ENCODE measurements around the gene ENTREP1.
"Not testable (repeated sequence)": the region's sequence is repeated elsewhere in the genome, so short reads cannot be mapped to it uniquely, and the experiment has no call there.

Gene ENTREP1

GRCh38 chr9:69431777-69432176 is 106.8 kb downstream of the ENTREP1 start:
- TF ChIP-seq CTCF (IDR thresholded peaks at IDR 0.05; ENCODE audit: insufficient read depth, low read length, poor library complexity, severe bottlenecking): no peak
- no peaks in the 10 kb centered on the region for H3K36me3 ChIP-seq (ENCODE audit: control insufficient read depth, insufficient read depth, low read length)
- no peak overlapping the region for H3K4me3 ChIP-seq (replicated peaks; ENCODE audit: low read depth, low read length)
- H3K27me3 ChIP-seq (replicated peaks; ENCODE audit: control insufficient read depth, insufficient read depth, low read length): no peaks in the 10 kb centered on the region
- DNase-seq (ENCODE audit: extremely low read depth, insufficient read length): no peak

- no peaks in the 10 kb centered on the region for H3K27me3 ChIP-seq (replicated peaks; ENCODE audit: control insufficient read depth, insufficient read depth, low read length)
- H3K4me3 ChIP-seq (replicated peaks; ENCODE audit: low read depth, low read length): no peak overlapping the region
- TF ChIP-seq CTCF (IDR thresholded peaks at IDR 0.05; ENCODE audit: insufficient read depth, low read length, poor library complexity, severe bottlenecking): no peak
- DNase-seq (ENCODE audit: extremely low read depth, insufficient read length): no peak
- H3K36me3 ChIP-seq (ENCODE audit: control insufficient read depth, insufficient read depth, low read length): no peaks in the 10 kb centered on the region
These were observed 107.6 kb downstream of the ENTREP1 start for GRCh38 chr9:69432623-69433022.

DNA sequence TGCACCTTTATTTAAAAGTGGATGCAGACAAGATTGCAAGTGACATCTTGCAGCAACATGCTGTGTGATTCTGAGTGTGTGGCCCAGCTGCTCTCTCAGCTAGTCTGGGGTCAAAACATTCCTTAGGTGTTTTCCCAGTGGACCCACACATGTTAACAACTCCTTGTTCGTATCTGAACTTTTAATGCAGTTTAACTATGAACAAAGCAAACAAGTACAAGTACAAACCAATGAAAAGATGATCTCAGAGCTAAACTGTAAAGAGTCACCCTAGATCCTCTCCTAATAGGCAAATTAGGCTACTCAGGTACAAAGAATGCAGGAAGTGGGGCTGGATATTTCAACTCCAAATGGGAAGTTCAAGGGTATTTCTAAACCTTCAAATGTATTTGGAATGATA is 108.4 kb downstream of the ENTREP1 start:
- Histone ChIP-seq H3K4me3 (replicated peaks; ENCODE audit: low read depth, low read length) (no peak overlapping the region), H3K27me3 (replicated peaks; ENCODE audit: control insufficient read depth, insufficient read depth, low read length) (no peaks in the 10 kb centered on the region), H3K36me3 (ENCODE audit: control insufficient read depth, insufficient read depth, low read length) (no peaks in the 10 kb centered on the region)
- no peak for DNase-seq (ENCODE audit: extremely low read depth, insufficient read length)
- no peak for TF ChIP-seq CTCF (IDR thresholded peaks at IDR 0.05; ENCODE audit: insufficient read depth, low read length, poor library complexity, severe bottlenecking)

GRCh38 chr9:69433968-69434367 is 109.0 kb downstream of the ENTREP1 start:
- Histone ChIP-seq H3K36me3 (ENCODE audit: control insufficient read depth, insufficient read depth, low read length) (no peaks in the 10 kb centered on the region), H3K4me3 (replicated peaks; ENCODE audit: low read depth, low read length) (no peak overlapping the region), H3K27me3 (replicated peaks; ENCODE audit: control insufficient read depth, insufficient read depth, low read length) (no peaks in the 10 kb centered on the region)
- no peak for DNase-seq (ENCODE audit: extremely low read depth, insufficient read length)
- no peak for TF ChIP-seq CTCF (IDR thresholded peaks at IDR 0.05; ENCODE audit: insufficient read depth, low read length, poor library complexity, severe bottlenecking)

- DNase-seq (ENCODE audit: extremely low read depth, insufficient read length); H3K27me3 ChIP-seq (replicated peaks; ENCODE audit: control insufficient read depth, insufficient read depth, low read length); H3K36me3 ChIP-seq (ENCODE audit: control insufficient read depth, insufficient read depth, low read length); H3K4me3 ChIP-seq (replicated peaks; ENCODE audit: low read depth, low read length): not testable (repeated sequence)
These were observed 114.6 kb downstream of the ENTREP1 start for GRCh38 chr9:69439654-69440053.

GRCh38 chr9:69440254-69440955 is 115.4 kb downstream of the ENTREP1 start:
- not testable (repeated sequence) for DNase-seq (ENCODE audit: extremely low read depth, insufficient read length); H3K4me3 ChIP-seq (replicated peaks; ENCODE audit: low read depth, low read length)

More at GRCh38 chr9:69440254-69440955, 115.4 kb downstream of the ENTREP1 start:
- not testable (repeated sequence) for H3K36me3 ChIP-seq (ENCODE audit: control insufficient read depth, insufficient read depth, low read length); H3K27me3 ChIP-seq (replicated peaks; ENCODE audit: control insufficient read depth, insufficient read depth, low read length)

Measured in GM06990 (cell line).